D721Med (cell line): ENCODE results near the gene OBSCN.
A peak's percentile ranks its signal among the peaks of the same experiment; 100 is the strongest.

Source experiments
- DNase-seq: peaks from one replicate; pipeline ENCODE4 v3.0.0; 2011; ENCODE audit warnings: low spot score; ENCODE audit not compliant: insufficient read length
- FAIRE-seq: peaks from 2 replicates; lab custom pipeline; 2011; peaks lifted over from hg19 to GRCh38; lab: Jason Lieb, UNC
- CTCF ChIP-seq: IDR thresholded peaks from 2 replicates; pipeline ENCODE4 v1.5.1; 2012; ENCODE audit warnings: mild to moderate bottlenecking, control low read depth; ENCODE audit not compliant: insufficient read depth; ENCODE audit errors: missing control alignments

Gene OBSCN

GRCh38 chr1:228233136-228233535 lies 25.3 kb downstream of the OBSCN start:
- DNase-seq (no peak), FAIRE-seq (no peak)
- TF ChIP-seq CTCF: no peak

- DNase-seq: no peak
- TF ChIP-seq CTCF: no peak
- FAIRE-seq: peak; percentile 75
Observed at GRCh38 chr1:228234921-228235320, 27.1 kb downstream of the OBSCN start.

GRCh38 chr1:228236744-228237143 lies 28.9 kb downstream of the OBSCN start:
- TF ChIP-seq CTCF: peak; percentile 46
- DNase-seq (no peak), FAIRE-seq (peak; percentile 25)

- no peak for DNase-seq
- no peak for FAIRE-seq
- TF ChIP-seq CTCF: no peak
Observed at GRCh38 chr1:228238007-228238406, 30.2 kb downstream of the OBSCN start.

GRCh38 chr1:228238461-228238860 lies 30.6 kb downstream of the OBSCN start:
- TF ChIP-seq CTCF: no peak
- no peak for FAIRE-seq
- DNase-seq: no peak

- no peak for DNase-seq
Observed at GRCh38 chr1:228240411-228241240, 32.8 kb downstream of the OBSCN start.

More at GRCh38 chr1:228240411-228241240, 32.8 kb downstream of the OBSCN start:
- no peak for TF ChIP-seq CTCF
- no peak for FAIRE-seq
